Vagina (tissue), 2 donors: ENCODE measurements around the gene ZNF597.

ENCODE experiments used
- CTCF ChIP-seq, 3 experiments: fragments of 450-650 bp in 2 of 3; fragments of 200-600 bp in 1 of 3; sonication (generic) in 1 of 3; IDR thresholded peaks; one replicate each; pipeline ENCODE4 v1.5.1; 2017 to 2019; ENCODE audit warnings: antibody characterized with exemption in 3 of 3, mild to moderate bottlenecking in 2 of 3, moderate library complexity in 2 of 3
- POLR2A ChIP-seq, 2 donors: fragments of 450-650 bp; IDR thresholded peaks; one replicate each; pipeline ENCODE4 v1.6.1; 2017; ENCODE audit warnings: antibody characterized with exemption in 2 of 2, mild to moderate bottlenecking in 2 of 2, moderate library complexity in 2 of 2
- POLR2AphosphoS5 ChIP-seq, 2 donors: sonication (generic); formaldehyde crosslinking; IDR thresholded peaks; one replicate each; pipeline ENCODE4 v1.9.0; 2017; ENCODE audit warnings: antibody characterized with exemption in 2 of 2, mild to moderate bottlenecking in 2 of 2, low read depth in 1 of 2; ENCODE audit not compliant: insufficient read depth in 1 of 2

DNA sequence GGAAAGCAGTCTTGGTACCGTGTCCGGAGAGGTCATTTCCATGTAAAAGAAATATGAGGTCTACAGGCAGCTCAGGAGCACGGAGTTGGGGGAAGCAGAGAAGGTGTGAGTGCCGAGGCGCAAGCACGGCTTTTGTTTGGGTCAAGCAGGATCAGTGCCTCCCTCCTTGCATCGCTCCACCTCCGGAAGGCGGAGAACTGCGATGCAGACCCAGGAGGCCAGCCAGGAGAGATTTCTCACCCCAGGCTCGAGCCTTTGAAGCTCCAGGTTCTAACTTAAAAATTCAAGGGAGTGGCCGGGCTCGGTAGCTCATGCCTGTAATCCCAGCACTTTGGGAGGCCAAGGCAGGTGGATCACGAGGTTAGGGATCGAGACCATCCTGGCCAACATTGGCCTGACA is 25.2 kb upstream of the ZNF597 start:
- TF ChIP-seq POLR2AphosphoS5 (IDR thresholded peaks at IDR 0.05; ENCODE audit: insufficient read depth in 1 of 2, low read depth in 1 of 2) (no peak), CTCF (IDR thresholded peaks at IDR 0.05) (no peak), POLR2A (IDR thresholded peaks at IDR 0.05) (no peak)
